NCI-H2029 treated with DMSO at 0.1 percent for 48 hours (cell line): Measurements from ENCODE around the gene CRADD.
"Not testable (repeated sequence)": the region's sequence is repeated elsewhere in the genome, so short reads cannot be mapped to it uniquely, and the experiment has no call there.

Experiments used
- DNase-seq: peaks from one replicate; lab custom pipeline; 2025; lab: John Stamatoyannopoulos, UW

The CRADD gene

GRCh38 chr12:93902192-93902591 is 225.0 kb downstream of the CRADD start:
- no peak for DNase-seq

GRCh38 chr12:93902736-93903562 is 225.8 kb downstream of the CRADD start:
- DNase-seq: no peak

- DNase-seq: no peak
Measured at GRCh38 chr12:93904124-93904523, 226.9 kb downstream of the CRADD start.

GRCh38 chr12:93908264-93908663 is 231.1 kb downstream of the CRADD start:
- no peak for DNase-seq

- DNase-seq: peak; percentile 31
Measured at GRCh38 chr12:93908846-93909567, 231.8 kb downstream of the CRADD start.

- DNase-seq: no peak
Measured at GRCh38 chr12:93911396-93911795, 234.2 kb downstream of the CRADD start.

- no peak for DNase-seq
Measured at GRCh38 chr12:93912086-93912733, 235.0 kb downstream of the CRADD start.

GRCh38 chr12:93913845-93914244 is 236.7 kb downstream of the CRADD start:
- DNase-seq: no peak

- no peak for DNase-seq
Measured at GRCh38 chr12:93914281-93914680, 237.1 kb downstream of the CRADD start.

GRCh38 chr12:93915411-93915810 is 238.2 kb downstream of the CRADD start:
- DNase-seq: no peak

GRCh38 chr12:93916402-93916801 is 239.2 kb downstream of the CRADD start:
- DNase-seq: no peak

GRCh38 chr12:93918262-93918661 is 241.1 kb downstream of the CRADD start:
- no peak for DNase-seq

- no peak for DNase-seq
Measured at GRCh38 chr12:93918900-93919299, 241.7 kb downstream of the CRADD start.

- no peak for DNase-seq
Measured at GRCh38 chr12:93921521-93921920, 244.3 kb downstream of the CRADD start.

GRCh38 chr12:93922583-93923006 is 245.4 kb downstream of the CRADD start:
- no peak for DNase-seq

- DNase-seq: no peak
Measured at GRCh38 chr12:93924367-93924766, 247.2 kb downstream of the CRADD start.

GRCh38 chr12:93925585-93926205 is 248.5 kb downstream of the CRADD start:
- DNase-seq: no peak

- no peak for DNase-seq
Measured at GRCh38 chr12:93926237-93926636, 249.1 kb downstream of the CRADD start.

- DNase-seq: not testable (repeated sequence)
Measured at GRCh38 chr12:93929081-93929480, 251.9 kb downstream of the CRADD start.

GRCh38 chr12:93937812-93938211 is 260.6 kb downstream of the CRADD start:
- no peak for DNase-seq

GRCh38 chr12:93938317-93938716 is 261.1 kb downstream of the CRADD start:
- DNase-seq: no peak

- DNase-seq: no peak
Measured at GRCh38 chr12:93938931-93939330, 261.8 kb downstream of the CRADD start.
